Ovary (tissue), 9 donors: ENCODE results near the gene TMEM235. TPM values are rescaled to one million over a fixed set of nuclear protein-coding genes. Genes with fewer than 3 reads are reported as not detected.

Source experiments
- DNase-seq, 5 donors: peaks; one replicate each; pipeline ENCODE4 v3.0.0-alpha.2; 2019 to 2020
- H3K27ac ChIP-seq, 2 donors: fragments of 200-600 bp; one replicate each; pipeline versions ENCODE4 v1.5.1 to v1.8.0; 2019 to 2022
- H3K27me3 ChIP-seq: fragments of 200-600 bp; one replicate; pipeline ENCODE4 v1.8.0; 2022
- H3K36me3 ChIP-seq: fragments of 200-600 bp; sonication (generic); one replicate; pipeline ENCODE4 v1.5.1; 2019
- H3K4me1 ChIP-seq: one replicate; pipeline ENCODE4 v1.8.1; 2013; ENCODE audit warnings: mild to moderate bottlenecking, moderate library complexity; ENCODE audit not compliant: insufficient read depth
- H3K4me3 ChIP-seq: fragments of 200-600 bp; sonication (generic); one replicate; pipeline ENCODE4 v1.5.1; 2017
- H3K9me3 ChIP-seq, 2 donors: fragments of 200-600 bp in 1 of 2; sonication (generic) in 1 of 2; one replicate each; pipeline versions ENCODE4 v1.5.1 to v1.8.1; 2013 to 2019; ENCODE audit warnings: mild to moderate bottlenecking in 1 of 2, moderate library complexity in 1 of 2
- EP300 ChIP-seq: sonication (generic); formaldehyde crosslinking; IDR thresholded peaks from one replicate; pipeline ENCODE4 v1.6.1; 2017; ENCODE audit warnings: antibody characterized with exemption
- POLR2A ChIP-seq: fragments of 450-650 bp; IDR thresholded peaks from one replicate; pipeline ENCODE4 v1.6.1; 2017; ENCODE audit warnings: antibody characterized with exemption, mild to moderate bottlenecking, moderate library complexity
- WGBS, 3 donors: extraction: QIAGEN DNeasy Blood & Tissue Kit in 1 of 3; methylation state at CpG; one replicate each; pipeline versions ENCODE4 v1.1.5 to v1.1.7; 2013 to 2017; 5-methylcytosine and 5-hydroxymethylcytosine counted together
- intact Hi-C, 4 donors: fragments of 100-400 bp; cut with DNase I; formaldehyde crosslinking; loops; one replicate each; pipeline versions ENCODE4 v1.11.0 to v1.15.1; 2022 to 2023
- polyA plus RNA-seq, 2 donors: library from polyadenylated mRNA; stranded (reverse); fragments of 200-250 nt in 1 of 2; fragments of 350-450 nt in 1 of 2; fragmentation: Illumina TruSeq in 1 of 2; extraction: RNeasy Lipid Tissue Mini Kit (QIAGEN cat#74804) in 1 of 2; gene quantifications; one replicate each; pipeline ENCODE4 v1.2.3, GENCODE V29; 2013 to 2014
- total RNA-seq, 7 donors: library from RNA; depleted of rRNA in 2 of 7; stranded (reverse); fragments of >200 nt in 2 of 7; fragmentation: NEBNext Ultra II Directional in 3 of 7; extraction: Animal tissue kit (Norgen Biotek cat#: 25700) in 3 of 7; gene quantifications; one replicate each; pipeline versions ENCODE4 v1.1.0 to v1.2.4, GENCODE V29; 2016 to 2023
- TF ChIP-seq, protein P1 (sequence below), 3 donors: fragments of 450-650 bp in 2 of 3; fragments of 200-600 bp in 1 of 3; IDR thresholded peaks; one replicate each; pipeline versions ENCODE4 v1.5.1 to v1.8.0; 2016 to 2022; ENCODE audit warnings: antibody characterized with exemption in 3 of 3, mild to moderate bottlenecking in 1 of 3
- donor health status: DM: no; HTN: no; CAD: no; lungs with moderate emphysema.
- donor health status: DM: no; HTN: no; CAD: no.
- donor health status: Bipolar disorder and iron deficiency.
- donor health status: DM: yes; HTN: yes; CAD: no.
- donor health status: DM: no; HTN: no; CAD: no.
- donor health status: DM: yes; HTN: yes; CAD: no.

The TMEM235 gene
- total and polyA plus RNA-seq, 9 donors, result 0.07 TPM; not detected in 8

DNA sequence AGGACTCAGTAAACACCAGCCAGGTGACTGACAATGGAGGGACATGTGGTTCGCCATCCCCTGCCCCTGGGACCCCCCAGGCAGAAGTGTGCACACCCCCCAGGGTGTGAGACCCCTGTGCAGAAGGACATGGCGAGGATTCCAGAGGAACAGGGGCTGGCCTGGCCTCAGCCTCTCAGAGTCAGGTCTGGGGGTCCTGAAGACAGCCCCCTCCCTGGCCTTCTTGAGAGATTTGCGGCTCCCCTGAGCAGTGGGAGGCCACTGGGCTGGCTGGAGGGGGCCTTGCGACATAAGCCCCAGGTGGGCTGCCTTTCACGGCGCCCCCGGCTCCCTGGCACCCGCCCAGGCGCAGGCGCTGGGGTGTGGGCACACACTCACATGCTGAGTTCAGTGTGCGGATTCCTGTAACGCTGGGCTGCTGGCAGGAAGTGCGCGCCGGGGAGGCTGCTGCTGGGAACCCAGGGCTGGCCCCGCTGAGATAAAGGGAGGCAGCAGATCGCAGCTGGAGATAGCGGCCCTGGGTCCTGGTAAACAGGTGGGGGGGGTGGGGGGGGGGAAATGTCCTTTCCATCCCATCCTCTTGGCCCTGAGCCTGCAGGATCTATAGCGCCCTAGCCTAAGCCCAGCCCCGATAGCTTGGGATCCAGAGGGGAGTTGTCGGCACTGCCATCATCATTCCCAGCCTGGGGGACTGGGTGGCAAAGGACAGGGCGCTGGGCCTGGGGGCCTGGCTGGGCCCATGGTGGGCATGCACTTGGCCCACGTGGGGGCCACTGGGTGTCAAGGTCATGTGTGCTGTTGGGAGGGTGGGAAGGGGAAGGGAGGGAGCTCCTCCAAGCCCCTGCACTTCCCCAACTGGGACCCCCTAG, 27.1 kb downstream of the TMEM235 start:
- Histone ChIP-seq H3K4me3 (no peak overlapping the region), H3K27ac (no peak overlapping the region), H3K27me3 (no peaks in the 10 kb centered on the region), H3K9me3 (no peaks in the 10 kb centered on the region), H3K4me1 (peaks cover 18% of the 10 kb centered on the region), H3K36me3 (no peaks in the 10 kb centered on the region)
- intact Hi-C loops, result loop anchor here in 1 of 4 donors (10.0 kb wide), 1 partner anchor 106 kb away; the partner anchor contains the start of gene SOCS3
- 72 to 74% (median 73%) methylated on average over 18 to 23 of the region's 23 CpGs for WGBS, 3 donors
- no peak for TF ChIP-seq EP300
- TF ChIP-seq POLR2A, result no peak
- TF ChIP-seq, protein P1, sequence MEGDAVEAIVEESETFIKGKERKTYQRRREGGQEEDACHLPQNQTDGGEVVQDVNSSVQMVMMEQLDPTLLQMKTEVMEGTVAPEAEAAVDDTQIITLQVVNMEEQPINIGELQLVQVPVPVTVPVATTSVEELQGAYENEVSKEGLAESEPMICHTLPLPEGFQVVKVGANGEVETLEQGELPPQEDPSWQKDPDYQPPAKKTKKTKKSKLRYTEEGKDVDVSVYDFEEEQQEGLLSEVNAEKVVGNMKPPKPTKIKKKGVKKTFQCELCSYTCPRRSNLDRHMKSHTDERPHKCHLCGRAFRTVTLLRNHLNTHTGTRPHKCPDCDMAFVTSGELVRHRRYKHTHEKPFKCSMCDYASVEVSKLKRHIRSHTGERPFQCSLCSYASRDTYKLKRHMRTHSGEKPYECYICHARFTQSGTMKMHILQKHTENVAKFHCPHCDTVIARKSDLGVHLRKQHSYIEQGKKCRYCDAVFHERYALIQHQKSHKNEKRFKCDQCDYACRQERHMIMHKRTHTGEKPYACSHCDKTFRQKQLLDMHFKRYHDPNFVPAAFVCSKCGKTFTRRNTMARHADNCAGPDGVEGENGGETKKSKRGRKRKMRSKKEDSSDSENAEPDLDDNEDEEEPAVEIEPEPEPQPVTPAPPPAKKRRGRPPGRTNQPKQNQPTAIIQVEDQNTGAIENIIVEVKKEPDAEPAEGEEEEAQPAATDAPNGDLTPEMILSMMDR (IDR thresholded peaks at IDR 0.05), result no peak
- peak in 2 of 5 donors; percentile 37 to 56 for DNase-seq

DNA sequence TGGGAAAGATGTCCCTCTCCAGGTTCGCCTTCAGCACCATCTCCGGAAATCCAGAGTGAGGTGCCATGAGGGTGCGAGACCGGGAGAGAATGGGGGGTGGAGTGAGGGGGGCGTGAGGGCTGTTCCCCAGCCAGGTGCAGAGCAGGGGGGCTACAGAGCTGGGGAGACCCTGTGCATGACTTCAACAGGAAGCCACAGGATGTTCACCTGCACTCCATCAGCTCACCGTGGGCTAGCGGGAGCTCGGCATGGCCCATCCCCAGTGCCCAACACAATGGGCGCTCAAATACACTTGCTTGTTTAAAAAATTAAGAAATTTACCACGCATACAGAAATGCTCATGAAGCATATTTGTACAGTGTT, 27.7 kb downstream of the TMEM235 start:
- intact Hi-C loops, result loop anchor here in 1 of 4 donors (10.0 kb wide), 1 partner anchor 106 kb away; the partner anchor contains the start of gene SOCS3
- Histone ChIP-seq H3K4me3 (no peak overlapping the region), H3K27me3 (no peaks in the 10 kb centered on the region), H3K4me1 (peaks cover 18% of the 10 kb centered on the region), H3K9me3 (no peaks in the 10 kb centered on the region), H3K36me3 (no peaks in the 10 kb centered on the region), H3K27ac (no peak overlapping the region)
- WGBS, 3 donors, result 83 to 91% (median 86%) methylated on average over 10 of the region's 10 CpGs
- DNase-seq, result no peak
- TF ChIP-seq EP300 (no peak), POLR2A (no peak)
- TF ChIP-seq, protein P1 (IDR thresholded peaks at IDR 0.05), result no peak

- no peaks in the 10 kb centered on the region for H3K36me3 ChIP-seq
- TF ChIP-seq POLR2A, result no peak
- TF ChIP-seq EP300, result no peak
- TF ChIP-seq, protein P1 (IDR thresholded peaks at IDR 0.05), result no peak
- peaks cover 9% of the 10 kb centered on the region for H3K4me1 ChIP-seq
- no peaks in the 10 kb centered on the region for H3K9me3 ChIP-seq
- intact Hi-C loops, result no loop called here
- peak in 1 of 5 donors; percentile 21 for DNase-seq
- H3K4me3 ChIP-seq, result no peak overlapping the region
- H3K27me3 ChIP-seq, result no peaks in the 10 kb centered on the region
- WGBS, 3 donors, result 64 to 70% (median 64%) methylated on average over 23 of the region's 23 CpGs
- H3K27ac ChIP-seq, result no peak overlapping the region
Observed at GRCh38 chr17:78263063-78263735, 31.8 kb downstream of the TMEM235 start.

- Histone ChIP-seq H3K27ac (no peak overlapping the region), H3K9me3 (no peaks in the 10 kb centered on the region), H3K4me3 (no peak overlapping the region), H3K36me3 (no peaks in the 10 kb centered on the region), H3K4me1 (peaks cover 10% of the 10 kb centered on the region), H3K27me3 (no peaks in the 10 kb centered on the region)
- 91 to 94% (median 92%) methylated on average over 8 to 9 of the region's 9 CpGs for WGBS, 3 donors
- intact Hi-C loops, result no loop called here
- TF ChIP-seq POLR2A, result no peak
- no peak for DNase-seq
Observed at GRCh38 chr17:78263736-78264340, 32.4 kb downstream of the TMEM235 start.
